Brain microvascular endothelial cell (primary cell): ENCODE data around the gene BABAM2.

Source experiments
- DNase-seq: peaks from one replicate; pipeline ENCODE4 v3.0.0-alpha.2; 2020
- H3K27ac ChIP-seq: fragments of 250-450 bp; sonication (Bioruptor Pico); 2 replicates; pipeline ENCODE4 v1.5.1; 2020; ENCODE audit warnings: mild to moderate bottlenecking, moderate library complexity
- H3K27me3 ChIP-seq: fragments of 250-450 bp; sonication (Bioruptor Pico); replicated peaks from 2 replicates; pipeline ENCODE4 v1.5.1; 2020; ENCODE audit warnings: mild to moderate bottlenecking
- H3K36me3 ChIP-seq: fragments of 250-450 bp; sonication (Bioruptor Pico); replicated peaks from 2 replicates; pipeline ENCODE4 v1.5.1; 2020; ENCODE audit warnings: mild to moderate bottlenecking
- H3K4me3 ChIP-seq: 2 replicates; pipeline ENCODE4 v1.5.1; 2011; ENCODE audit warnings: low read depth, mild to moderate bottlenecking, control low read depth, low read length, moderate library complexity
- in situ Hi-C: cut with HindIII; loops from 2 replicates; pipeline ENCODE4 v1.10.0; 2017; ENCODE audit warnings: low sequenced_read_pairs, low pct_ligation_motif_present
- TF ChIP-seq, protein P1 (sequence below): IDR thresholded peaks from 2 replicates; pipeline ENCODE4 v1.5.1; 2011; ENCODE audit warnings: low read depth, mild to moderate bottlenecking, moderate library complexity, low read length, control low read depth, inconsistent platforms; ENCODE audit errors: missing control alignments

Gene BABAM2

DNA sequence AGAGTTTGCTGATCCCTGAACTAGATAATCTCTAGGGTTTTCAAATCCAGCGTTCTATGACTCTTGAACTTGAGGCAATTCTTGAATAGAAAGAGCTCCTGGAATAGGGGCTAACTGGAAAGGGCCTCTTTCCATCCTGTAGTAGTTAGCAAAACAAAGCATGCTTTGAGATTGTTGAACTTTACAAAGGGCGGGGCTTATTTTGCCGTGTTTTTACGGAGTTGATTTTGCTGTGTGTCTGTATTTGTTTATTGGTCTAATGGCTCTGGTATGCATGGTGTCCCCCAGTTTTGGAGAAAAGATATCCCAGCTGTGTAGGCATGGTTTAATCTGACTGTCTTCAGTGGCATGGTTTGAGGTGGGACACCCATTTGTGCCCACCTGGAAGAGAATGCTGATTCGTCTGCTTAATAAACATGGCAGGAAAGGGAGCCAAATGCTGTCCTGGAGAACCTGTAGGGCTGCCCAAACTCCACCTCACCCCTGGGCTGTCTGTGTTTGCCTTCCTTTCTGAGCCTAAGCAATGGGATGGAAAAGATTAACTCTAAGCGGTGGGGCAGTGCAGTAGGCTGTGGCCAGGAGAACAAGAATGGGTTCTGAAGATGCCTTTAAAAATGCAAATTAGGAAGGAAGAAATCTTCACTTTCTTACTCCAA is 428.1 kb downstream of the BABAM2 start:
- no peak overlapping the region for H3K27ac ChIP-seq
- TF ChIP-seq, protein P1, sequence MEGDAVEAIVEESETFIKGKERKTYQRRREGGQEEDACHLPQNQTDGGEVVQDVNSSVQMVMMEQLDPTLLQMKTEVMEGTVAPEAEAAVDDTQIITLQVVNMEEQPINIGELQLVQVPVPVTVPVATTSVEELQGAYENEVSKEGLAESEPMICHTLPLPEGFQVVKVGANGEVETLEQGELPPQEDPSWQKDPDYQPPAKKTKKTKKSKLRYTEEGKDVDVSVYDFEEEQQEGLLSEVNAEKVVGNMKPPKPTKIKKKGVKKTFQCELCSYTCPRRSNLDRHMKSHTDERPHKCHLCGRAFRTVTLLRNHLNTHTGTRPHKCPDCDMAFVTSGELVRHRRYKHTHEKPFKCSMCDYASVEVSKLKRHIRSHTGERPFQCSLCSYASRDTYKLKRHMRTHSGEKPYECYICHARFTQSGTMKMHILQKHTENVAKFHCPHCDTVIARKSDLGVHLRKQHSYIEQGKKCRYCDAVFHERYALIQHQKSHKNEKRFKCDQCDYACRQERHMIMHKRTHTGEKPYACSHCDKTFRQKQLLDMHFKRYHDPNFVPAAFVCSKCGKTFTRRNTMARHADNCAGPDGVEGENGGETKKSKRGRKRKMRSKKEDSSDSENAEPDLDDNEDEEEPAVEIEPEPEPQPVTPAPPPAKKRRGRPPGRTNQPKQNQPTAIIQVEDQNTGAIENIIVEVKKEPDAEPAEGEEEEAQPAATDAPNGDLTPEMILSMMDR: no peak
- no peak for DNase-seq
- in situ Hi-C loops: no loop called here
- no peaks in the 10 kb centered on the region for H3K36me3 ChIP-seq
- H3K27me3 ChIP-seq: no peaks in the 10 kb centered on the region
- no peak overlapping the region for H3K4me3 ChIP-seq

DNA sequence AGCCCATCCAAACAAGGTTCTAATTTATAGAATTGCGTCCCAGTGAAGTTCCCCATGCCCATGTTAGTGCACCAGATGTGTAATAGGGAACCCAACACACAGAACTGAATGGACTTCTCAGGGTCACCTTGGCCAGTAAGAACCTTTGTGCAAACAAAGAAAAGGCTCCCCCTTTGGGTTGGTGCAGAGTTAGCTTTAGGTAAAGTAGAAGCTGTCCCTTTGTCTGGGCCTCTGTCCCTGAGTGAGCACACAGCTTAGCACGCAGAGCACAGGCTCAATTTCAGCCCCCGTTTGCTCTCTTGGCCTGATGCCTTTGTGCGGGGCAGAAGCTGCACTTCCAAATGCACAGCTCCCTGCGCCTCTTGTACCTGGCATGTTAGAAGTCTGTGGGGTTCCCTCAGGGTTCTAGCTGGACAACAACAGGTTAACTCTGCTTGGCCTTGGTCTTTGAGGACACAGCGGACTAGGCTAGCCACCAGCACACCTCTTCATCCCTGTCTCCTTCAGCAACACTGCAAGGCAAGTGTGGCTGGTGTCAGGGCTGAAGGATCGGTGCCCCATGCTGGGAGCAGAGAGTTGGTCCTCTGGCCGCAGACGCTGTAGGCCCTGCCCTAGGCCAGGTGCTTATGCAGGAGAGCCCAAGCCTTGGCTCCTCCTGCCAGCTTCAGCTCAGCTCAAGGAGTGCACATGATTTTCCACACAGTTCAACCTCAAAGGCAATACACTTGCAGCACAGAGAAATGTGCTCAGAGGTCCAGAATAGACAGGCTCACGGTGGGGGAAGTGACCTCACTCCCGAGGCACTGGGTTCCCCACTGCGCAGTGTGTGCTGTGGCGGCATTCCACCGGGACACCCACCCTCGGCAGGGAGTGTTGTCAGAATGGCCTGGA is 428.8 kb downstream of the BABAM2 start:
- H3K27ac ChIP-seq: peak overlapping the region; percentile 8
- no peak overlapping the region for H3K4me3 ChIP-seq
- in situ Hi-C loops: no loop called here
- no peaks in the 10 kb centered on the region for H3K27me3 ChIP-seq
- no peaks in the 10 kb centered on the region for H3K36me3 ChIP-seq
- DNase-seq: peak; percentile 94
- TF ChIP-seq, protein P1: no peak

DNA sequence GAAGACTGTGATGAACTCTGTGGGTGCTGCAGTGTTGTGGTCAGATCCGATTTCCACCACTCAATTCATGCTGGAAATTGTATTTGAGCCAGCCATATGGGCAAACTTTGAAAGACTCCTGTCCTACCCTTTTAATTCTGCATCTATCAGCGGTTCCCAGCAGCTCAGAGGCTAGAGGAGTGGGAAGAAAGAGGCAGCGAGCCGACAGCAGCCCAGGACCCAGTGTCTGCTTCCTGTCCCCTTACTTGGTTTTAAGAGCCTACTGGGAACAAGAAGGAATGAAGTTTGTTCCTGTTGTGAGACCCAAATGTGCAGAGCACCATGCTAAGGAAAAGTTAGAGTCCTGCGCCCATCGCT is 429.5 kb downstream of the BABAM2 start:
- DNase-seq: no peak
- TF ChIP-seq, protein P1: no peak
- in situ Hi-C loops: no loop called here
- Histone ChIP-seq H3K36me3 (no peaks in the 10 kb centered on the region), H3K4me3 (no peak overlapping the region), H3K27ac (peak overlapping the region; percentile 61), H3K27me3 (no peaks in the 10 kb centered on the region)

DNA sequence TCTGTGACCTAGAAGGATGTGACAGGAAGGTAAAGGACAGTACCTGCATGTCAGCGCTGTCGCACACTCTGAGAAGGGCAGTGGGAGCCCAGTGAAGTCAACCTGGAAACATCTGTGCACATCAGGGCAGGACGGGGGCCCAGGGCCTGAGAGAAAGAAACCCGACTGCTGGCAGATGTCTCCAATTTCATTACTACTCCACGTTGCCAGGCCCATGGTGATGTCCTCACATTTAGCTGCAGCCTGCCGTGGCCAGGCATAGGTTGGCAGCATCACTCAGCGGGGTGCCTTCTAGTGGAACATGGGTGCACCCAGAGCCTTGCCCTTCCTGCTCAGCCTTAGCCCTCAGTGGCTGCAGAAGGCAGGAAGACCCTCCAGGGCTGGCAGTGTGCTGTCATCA is 429.8 kb downstream of the BABAM2 start:
- no peaks in the 10 kb centered on the region for H3K36me3 ChIP-seq
- TF ChIP-seq, protein P1: no peak
- in situ Hi-C loops: no loop called here
- peak overlapping the region; percentile 61 for H3K27ac ChIP-seq
- no peak for DNase-seq
- H3K27me3 ChIP-seq: no peaks in the 10 kb centered on the region
- no peak overlapping the region for H3K4me3 ChIP-seq

DNA sequence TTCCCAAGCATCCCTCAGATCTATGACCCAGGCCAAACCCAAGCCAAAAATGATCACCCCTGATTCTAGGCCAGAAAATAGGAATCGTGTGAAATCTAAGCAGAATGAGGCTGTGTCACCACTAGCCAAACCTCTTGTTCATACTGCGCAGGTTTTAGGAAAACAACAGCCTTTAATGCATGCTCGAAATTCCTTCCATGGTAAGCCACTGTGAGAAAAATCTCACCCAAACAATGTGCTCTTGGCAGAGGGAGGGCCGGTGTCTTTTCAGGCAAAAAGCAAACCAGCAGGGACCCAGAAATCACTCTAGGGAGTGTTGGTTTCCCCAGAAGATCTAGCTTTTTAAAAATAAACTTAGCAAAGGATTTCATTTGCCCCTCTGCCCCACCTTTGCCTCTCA is 430.9 kb downstream of the BABAM2 start:
- Histone ChIP-seq H3K4me3 (no peak overlapping the region), H3K27me3 (no peaks in the 10 kb centered on the region), H3K27ac (peak overlapping the region; percentile 63), H3K36me3 (no peaks in the 10 kb centered on the region)
- TF ChIP-seq, protein P1: no peak
- in situ Hi-C loops: no loop called here
- DNase-seq: peak; percentile 87
